Activated CD8-positive, alpha-beta T cell treated with anti-CD3 and anti-CD28 coated beads, Interleukin-2, amount 10 ng/mL, durations not matched to agents 7 days and 5 days (primary cell): ENCODE data around the gene SHPK. TPM values are rescaled to one million over a fixed set of nuclear protein-coding genes. Genes with fewer than 3 reads are reported as not detected.

Experiments
- ATAC-seq: fragments of 150-1000 bp; cut with Tn5 transposase; one replicate; pipeline ENCODE4 v1.10.0; 2021; ENCODE audit warnings: moderate library complexity
- CTCF ChIA-PET: fragments of 350-600 bp; sonication (Branson Sonifier 250); formaldehyde crosslinking; loops from one replicate; lab custom pipeline; 2021; ENCODE audit warnings: antibody characterized with exemption; lab: Charles Lee
- POLR2A ChIA-PET: fragments of 350-600 bp; sonication (Branson Sonifier 250); formaldehyde crosslinking; loops from one replicate; lab custom pipeline; 2021; ENCODE audit warnings: antibody characterized with exemption; lab: Charles Lee
- DNase-seq: peaks from one replicate; pipeline ENCODE4 v3.0.0-alpha.2; 2020
- H3K27ac Mint-ChIP-seq: one replicate; pipeline ENCODE4 v1.8.0; 2021; ENCODE audit warnings: mild to moderate bottlenecking, mixed read lengths
- H3K27me3 Mint-ChIP-seq: one replicate; pipeline ENCODE4 v1.8.0; 2021; ENCODE audit warnings: low read depth, mixed read lengths
- H3K36me3 Mint-ChIP-seq: one replicate; pipeline ENCODE4 v1.8.0; 2021; ENCODE audit warnings: low read depth, mixed read lengths
- H3K4me1 Mint-ChIP-seq: one replicate; pipeline ENCODE4 v1.8.0; 2021; ENCODE audit warnings: low read depth, mixed read lengths
- H3K4me3 Mint-ChIP-seq: one replicate; pipeline ENCODE4 v1.8.0; 2021; ENCODE audit warnings: mild to moderate bottlenecking, mixed read lengths
- H3K9me3 Mint-ChIP-seq: one replicate; pipeline ENCODE4 v1.8.0; 2022; ENCODE audit warnings: mixed read lengths; ENCODE audit not compliant: insufficient read depth
- total RNA-seq, 2 experiments: library from RNA; stranded (reverse); gene quantifications; one replicate each; pipeline ENCODE4 v1.2.3, GENCODE V29; 2021

Gene SHPK
- total RNA-seq, 2 experiments from 2014 or later = 12.0 to 12.5 TPM

DNA sequence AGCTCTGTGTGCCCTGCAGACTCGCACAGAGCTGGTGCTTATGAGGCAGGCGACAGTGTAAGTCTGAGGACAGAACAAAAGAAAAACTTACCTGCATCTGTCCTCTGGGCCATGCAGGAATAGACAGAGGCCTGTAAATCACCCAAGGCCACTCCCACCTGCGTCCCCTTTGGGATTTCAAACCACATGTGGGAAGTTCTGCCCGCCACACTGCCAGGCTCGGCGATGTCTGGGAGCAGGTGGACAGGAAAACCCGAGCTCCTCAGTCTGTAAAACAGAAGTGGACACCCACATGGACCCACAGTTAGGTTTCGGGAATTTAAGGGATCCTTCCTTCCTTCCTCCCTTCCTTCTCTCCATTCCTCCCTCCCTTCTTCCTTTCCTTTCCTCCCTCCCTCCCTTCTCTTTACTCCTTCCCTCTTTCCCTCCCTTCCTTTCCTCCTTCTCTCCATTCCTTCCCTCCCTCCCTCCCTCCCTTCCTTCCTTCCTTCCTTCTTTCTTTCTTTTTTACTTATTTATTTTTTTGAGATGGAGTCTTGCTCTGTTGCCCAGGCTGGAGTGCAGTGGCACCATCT is 14.8 kb downstream of the SHPK start:
- POLR2A ChIA-PET = no interaction called here
- no peaks in the 10 kb centered on the region for H3K4me1 Mint-ChIP-seq
- no peaks in the 10 kb centered on the region for H3K27me3 Mint-ChIP-seq
- CTCF ChIA-PET = interaction anchor here (2.1 kb wide), 1 partner anchor 19 kb away, joined by 7 read pairs; no protein-coding TSS in a partner anchor
- no peak for DNase-seq
- H3K36me3 Mint-ChIP-seq = peaks cover 44% of the 10 kb centered on the region
- ATAC-seq = no peak
- H3K27ac Mint-ChIP-seq = no peak overlapping the region
- peaks cover 7% of the 10 kb centered on the region for H3K9me3 Mint-ChIP-seq
- H3K4me3 Mint-ChIP-seq = no peak overlapping the region

DNA sequence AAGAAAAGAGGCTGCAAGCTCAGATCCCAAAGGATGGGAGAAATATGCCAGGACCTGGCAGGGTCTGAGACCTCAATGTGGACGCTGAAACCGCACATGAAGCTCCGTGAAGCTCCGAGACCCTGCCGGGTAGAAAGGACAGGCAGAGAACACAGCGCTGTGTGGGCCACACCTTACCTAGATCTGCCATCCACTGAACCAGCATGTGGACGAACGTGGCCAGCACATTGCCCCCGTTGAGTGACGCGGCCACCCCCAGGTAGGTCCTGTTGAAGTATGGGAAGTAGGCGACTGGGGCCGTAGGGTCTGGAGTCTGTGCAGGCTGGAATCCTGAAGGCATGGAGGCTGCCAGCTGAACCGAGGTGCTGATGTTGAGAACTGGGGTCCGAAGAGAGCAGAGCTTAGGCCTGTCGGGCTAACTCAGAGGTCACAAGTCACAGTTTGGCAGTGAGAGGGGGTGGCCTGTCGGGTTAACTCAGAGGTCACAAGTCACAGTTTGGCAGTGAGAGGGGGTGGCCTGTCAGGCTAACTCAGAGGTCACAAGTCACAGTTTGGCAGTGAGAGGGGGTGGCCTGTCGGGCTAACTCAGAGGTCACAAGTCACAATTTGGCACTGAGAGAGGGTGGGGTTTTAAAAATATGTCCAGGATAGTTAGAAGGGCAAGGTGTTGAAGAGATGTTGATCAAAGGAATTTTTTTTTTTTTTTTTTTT is 20.7 kb downstream of the SHPK start:
- no peaks in the 10 kb centered on the region for H3K27me3 Mint-ChIP-seq
- DNase-seq (no peak), ATAC-seq (no peak)
- peaks cover 7% of the 10 kb centered on the region for H3K9me3 Mint-ChIP-seq
- H3K36me3 Mint-ChIP-seq = peaks cover 48% of the 10 kb centered on the region
- H3K4me3 Mint-ChIP-seq = no peak overlapping the region
- no peaks in the 10 kb centered on the region for H3K4me1 Mint-ChIP-seq
- H3K27ac Mint-ChIP-seq = no peak overlapping the region
- POLR2A ChIA-PET = no interaction called here
- CTCF ChIA-PET = no interaction called here

DNA sequence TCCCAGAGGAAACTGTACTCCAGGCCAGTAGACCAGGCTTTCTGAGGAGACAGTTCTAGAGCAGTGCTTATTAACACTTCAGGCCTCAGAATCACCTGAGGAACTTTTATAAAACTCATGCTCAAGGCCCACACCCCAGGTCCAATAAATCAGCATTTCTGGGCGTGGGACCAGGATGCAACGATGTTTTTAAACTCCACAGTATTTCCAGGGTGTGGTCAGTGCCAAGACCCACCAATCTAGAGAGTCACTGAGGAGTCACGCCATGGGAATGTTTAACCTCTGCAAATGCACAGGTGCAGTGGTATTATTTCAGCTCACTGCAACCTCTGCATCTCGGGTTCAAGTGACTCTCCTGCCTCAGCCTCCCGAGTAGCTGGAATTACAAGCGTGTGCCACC is 22.9 kb downstream of the SHPK start:
- H3K27ac Mint-ChIP-seq = no peak overlapping the region
- POLR2A ChIA-PET = no interaction called here

DNA sequence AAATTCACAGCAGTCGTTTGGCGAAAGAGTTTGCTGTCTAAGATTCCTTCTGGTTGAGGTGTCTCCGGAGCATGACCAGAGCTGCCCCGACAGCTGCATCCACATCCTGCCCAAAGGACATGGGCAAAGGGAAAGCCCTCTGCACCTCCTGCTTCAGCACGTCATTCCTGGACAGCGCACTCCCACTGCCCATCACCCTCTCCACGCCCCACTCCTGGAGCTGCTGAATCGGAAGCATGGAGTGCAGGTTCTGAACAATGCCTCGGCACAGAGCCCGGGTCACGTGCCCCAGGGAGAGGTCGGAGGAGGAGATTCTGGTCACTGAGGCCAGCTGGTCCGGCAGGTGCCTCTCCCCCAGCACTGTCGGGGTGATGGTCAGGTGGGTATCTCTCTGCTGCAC is 25.5 kb downstream of the SHPK start:
- DNase-seq (no peak), ATAC-seq (no peak)
- H3K27me3 Mint-ChIP-seq = no peaks in the 10 kb centered on the region
- no peaks in the 10 kb centered on the region for H3K9me3 Mint-ChIP-seq
- CTCF ChIA-PET = no interaction called here
- no peaks in the 10 kb centered on the region for H3K4me1 Mint-ChIP-seq
- H3K36me3 Mint-ChIP-seq = peaks cover 24% of the 10 kb centered on the region
- H3K4me3 Mint-ChIP-seq = no peak overlapping the region
- POLR2A ChIA-PET = no interaction called here
- H3K27ac Mint-ChIP-seq = no peak overlapping the region

More for the DNA sequence above, 22.9 kb downstream of the SHPK start:
- Mint-ChIP-seq H3K27me3 (no peaks in the 10 kb centered on the region), H3K4me3 (no peak overlapping the region), H3K9me3 (peaks cover 7% of the 10 kb centered on the region), H3K4me1 (no peaks in the 10 kb centered on the region), H3K36me3 (peaks cover 45% of the 10 kb centered on the region)
- CTCF ChIA-PET = interaction anchor here (0.6 kb wide), 1 partner anchor 119 kb away, joined by 3 read pairs; no protein-coding TSS in a partner anchor
- DNase-seq (no peak), ATAC-seq (no peak)

DNA sequence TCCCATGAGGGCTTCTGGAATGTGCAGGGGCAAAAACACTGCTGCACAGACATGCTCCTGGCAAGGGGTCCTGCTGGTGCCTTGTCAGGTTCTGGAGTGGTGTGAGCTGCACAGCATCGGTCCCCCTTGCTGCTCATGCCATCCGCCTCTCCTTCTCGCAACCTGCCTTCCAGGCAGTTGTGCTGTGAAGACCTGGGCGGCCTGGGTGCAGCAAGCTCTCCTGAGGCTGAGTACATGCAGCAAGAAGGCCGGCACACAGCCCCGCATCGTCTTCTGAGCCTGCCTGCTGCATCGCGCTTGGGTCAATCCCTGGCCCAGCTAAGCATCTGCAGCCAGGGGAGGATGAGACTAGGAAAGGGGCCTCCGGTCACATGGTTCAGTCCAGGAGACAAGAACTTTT is 26.4 kb downstream of the SHPK start:
- H3K9me3 Mint-ChIP-seq = no peaks in the 10 kb centered on the region
- H3K27me3 Mint-ChIP-seq = no peaks in the 10 kb centered on the region
- no peak for DNase-seq
- peaks cover 16% of the 10 kb centered on the region for H3K36me3 Mint-ChIP-seq
- H3K4me3 Mint-ChIP-seq = no peak overlapping the region
- CTCF ChIA-PET = no interaction called here
- no peak overlapping the region for H3K27ac Mint-ChIP-seq
- no peaks in the 10 kb centered on the region for H3K4me1 Mint-ChIP-seq
- no peak for ATAC-seq
- POLR2A ChIA-PET = no interaction called here

DNA sequence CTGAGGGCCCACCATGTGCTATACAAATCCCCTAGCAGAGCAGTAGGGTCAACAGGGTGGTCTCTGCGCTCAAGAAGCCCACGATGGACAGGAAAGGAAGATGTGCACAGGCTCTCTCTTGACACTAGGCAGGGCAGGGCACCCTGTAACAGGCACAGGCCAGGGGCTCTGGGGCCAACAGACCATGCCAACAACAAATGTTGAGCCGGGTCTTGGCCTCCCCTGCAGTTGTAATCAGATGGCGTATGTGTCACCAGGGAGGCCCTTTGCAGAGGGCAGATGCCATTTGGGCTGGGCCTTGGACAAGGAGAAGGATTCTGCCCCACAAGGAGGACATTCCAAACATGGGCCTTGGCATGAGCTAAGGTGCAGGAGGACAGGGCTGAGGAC is 32.2 kb downstream of the SHPK start:
- no peaks in the 10 kb centered on the region for H3K27me3 Mint-ChIP-seq
- DNase-seq (no peak), ATAC-seq (no peak)
- H3K27ac Mint-ChIP-seq = no peak overlapping the region
- CTCF ChIA-PET = interaction anchor here (2.6 kb wide), 1 partner anchor 44 kb away, joined by 16 read pairs; no protein-coding TSS in a partner anchor
- H3K36me3 Mint-ChIP-seq = peaks cover 6% of the 10 kb centered on the region
- no peak overlapping the region for H3K4me3 Mint-ChIP-seq
- H3K9me3 Mint-ChIP-seq = no peaks in the 10 kb centered on the region
- H3K4me1 Mint-ChIP-seq = peaks cover 2% of the 10 kb centered on the region
- POLR2A ChIA-PET = no interaction called here

DNA sequence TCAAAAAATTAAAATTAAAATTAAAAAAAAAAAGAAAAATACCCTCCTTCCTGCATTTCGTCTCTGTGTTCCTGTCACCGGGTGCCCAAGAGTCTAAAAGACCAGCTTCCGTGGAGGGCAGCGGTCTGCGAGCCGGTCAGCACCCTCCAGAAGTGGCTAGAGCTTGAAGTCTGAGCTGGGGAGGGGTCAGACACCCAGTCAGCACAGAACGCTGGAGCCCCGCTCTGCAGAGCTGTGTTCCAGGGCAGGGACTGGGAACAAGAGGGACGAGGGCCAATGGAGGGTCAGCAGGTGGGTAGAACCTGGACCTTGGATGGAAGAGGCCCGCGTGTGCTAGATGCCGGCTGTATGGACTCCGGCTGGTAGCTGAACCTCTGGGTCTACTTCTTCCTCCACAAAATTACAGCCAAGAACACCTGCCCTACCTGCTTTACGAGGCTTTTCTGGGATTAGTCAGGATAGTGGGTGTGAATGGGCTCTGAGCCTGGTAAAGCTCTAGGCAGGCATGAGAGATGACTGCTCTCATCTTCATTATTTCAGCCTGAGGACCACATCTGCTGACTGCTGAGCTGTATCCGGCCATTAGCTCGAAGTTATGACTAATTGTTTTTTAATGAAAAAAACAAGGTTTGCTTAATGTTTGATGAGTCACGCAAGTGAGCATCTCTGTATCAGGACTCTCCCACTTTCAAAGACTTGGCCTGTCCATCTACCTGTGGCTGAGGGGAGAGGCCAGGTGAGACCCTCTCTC is 32.8 kb downstream of the SHPK start:
- CTCF ChIA-PET = interaction anchor here (0.7 to 2.6 kb wide), 10 partner anchors 12 to 555 kb away, joined by 3 to 16 read pairs (median 4); partner anchors contain the start of genes CTNS and SHPK
- Mint-ChIP-seq H3K27me3 (no peaks in the 10 kb centered on the region), H3K36me3 (peaks cover 2% of the 10 kb centered on the region), H3K4me1 (peaks cover 2% of the 10 kb centered on the region), H3K9me3 (no peaks in the 10 kb centered on the region), H3K4me3 (no peak overlapping the region), H3K27ac (no peak overlapping the region)
- POLR2A ChIA-PET = no interaction called here
- ATAC-seq (no peak), DNase-seq (no peak)

DNA sequence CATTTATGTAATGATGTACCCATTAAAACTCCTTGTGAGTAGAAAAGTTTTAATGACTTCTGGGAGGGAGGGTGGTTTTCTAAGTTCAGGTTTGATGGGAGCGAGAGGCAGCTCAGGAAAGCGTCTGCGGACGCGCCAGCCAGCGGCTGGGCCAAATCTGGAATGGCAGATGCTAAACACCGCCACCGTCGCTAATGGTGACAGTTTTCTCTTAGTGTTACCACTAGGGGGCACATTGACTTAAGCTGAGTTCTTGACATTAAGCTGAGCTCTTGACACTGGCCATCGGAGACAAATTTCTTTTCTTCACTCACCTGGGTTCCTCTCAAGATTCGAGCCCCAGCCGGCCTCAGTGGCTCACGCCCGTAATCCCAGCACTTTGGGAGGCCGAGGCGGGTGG is 33.6 kb downstream of the SHPK start:
- CTCF ChIA-PET = interaction anchor here (0.7 to 2.6 kb wide), 11 partner anchors 11 to 554 kb away, joined by 3 to 16 read pairs (median 4); no protein-coding TSS in a partner anchor
- H3K4me3 Mint-ChIP-seq = no peak overlapping the region
- ATAC-seq = peak; percentile 67
- no peaks in the 10 kb centered on the region for H3K9me3 Mint-ChIP-seq
- POLR2A ChIA-PET = interaction anchor here (0.7 kb wide), 1 partner anchor 152 kb away, joined by 3 read pairs; no protein-coding TSS in a partner anchor
- H3K27ac Mint-ChIP-seq = no peak overlapping the region
- H3K4me1 Mint-ChIP-seq = peaks cover 2% of the 10 kb centered on the region
- no peaks in the 10 kb centered on the region for H3K36me3 Mint-ChIP-seq
- DNase-seq = peak; percentile 34
- no peaks in the 10 kb centered on the region for H3K27me3 Mint-ChIP-seq

DNA sequence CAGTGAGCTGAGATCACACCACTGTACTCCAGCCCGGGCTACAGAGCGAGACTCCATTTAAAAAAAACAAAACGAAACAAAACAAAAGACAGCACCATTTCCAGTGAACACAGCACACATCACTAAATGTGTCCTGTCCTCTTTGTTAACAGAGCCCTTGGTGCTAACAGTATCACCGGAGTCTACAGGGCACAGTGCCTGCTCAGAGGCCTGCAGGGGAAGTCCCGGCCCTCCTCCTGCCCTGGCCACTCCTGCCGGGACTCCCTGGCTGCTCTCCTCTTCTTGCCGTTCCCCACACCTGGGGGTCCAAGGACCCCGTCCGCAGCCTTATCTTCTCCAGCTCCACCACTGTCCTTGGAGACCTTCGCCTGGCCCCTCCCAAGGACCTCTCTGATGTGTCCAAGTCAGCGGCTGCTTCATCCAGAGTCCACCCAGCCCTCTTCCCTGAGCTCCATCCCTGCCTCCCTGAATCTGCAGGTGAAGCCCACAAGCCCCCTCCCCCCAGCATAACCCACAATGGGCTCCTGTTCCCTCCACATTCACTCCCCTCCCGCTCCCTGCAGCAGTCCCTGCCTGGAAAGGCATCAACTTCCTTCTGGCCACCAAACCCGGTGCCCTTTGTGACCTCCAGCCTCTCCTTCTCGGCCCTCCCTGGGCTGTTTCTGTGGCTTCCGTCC is 35.4 kb downstream of the SHPK start:
- Mint-ChIP-seq H3K36me3 (no peaks in the 10 kb centered on the region), H3K9me3 (no peaks in the 10 kb centered on the region), H3K4me3 (no peak overlapping the region), H3K4me1 (peaks cover 2% of the 10 kb centered on the region), H3K27me3 (no peaks in the 10 kb centered on the region), H3K27ac (no peak overlapping the region)
- ChIA-PET CTCF (no interaction called here), POLR2A (no interaction called here)
- no peak for ATAC-seq
- DNase-seq = no peak

DNA sequence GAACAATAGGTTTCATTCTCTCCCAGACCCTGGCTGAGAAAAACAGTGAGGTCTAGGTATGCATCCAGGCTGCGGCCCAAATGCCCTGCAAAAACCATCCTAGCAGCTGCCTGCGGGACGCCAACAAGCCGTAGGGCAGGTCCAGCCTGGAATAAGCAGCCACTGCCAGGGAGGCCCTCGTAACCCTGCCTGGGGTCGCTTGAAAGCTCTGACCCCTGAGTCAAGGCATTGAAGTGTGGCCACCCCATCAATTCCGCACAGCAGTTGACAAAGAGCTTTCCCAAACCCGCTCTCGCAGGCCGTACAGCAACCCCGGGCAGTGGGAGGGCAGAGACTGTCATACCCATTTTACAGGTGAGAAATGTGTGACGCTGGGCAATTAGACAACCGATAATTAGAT is 38.0 kb downstream of the SHPK start:
- POLR2A ChIA-PET = no interaction called here

DNA sequence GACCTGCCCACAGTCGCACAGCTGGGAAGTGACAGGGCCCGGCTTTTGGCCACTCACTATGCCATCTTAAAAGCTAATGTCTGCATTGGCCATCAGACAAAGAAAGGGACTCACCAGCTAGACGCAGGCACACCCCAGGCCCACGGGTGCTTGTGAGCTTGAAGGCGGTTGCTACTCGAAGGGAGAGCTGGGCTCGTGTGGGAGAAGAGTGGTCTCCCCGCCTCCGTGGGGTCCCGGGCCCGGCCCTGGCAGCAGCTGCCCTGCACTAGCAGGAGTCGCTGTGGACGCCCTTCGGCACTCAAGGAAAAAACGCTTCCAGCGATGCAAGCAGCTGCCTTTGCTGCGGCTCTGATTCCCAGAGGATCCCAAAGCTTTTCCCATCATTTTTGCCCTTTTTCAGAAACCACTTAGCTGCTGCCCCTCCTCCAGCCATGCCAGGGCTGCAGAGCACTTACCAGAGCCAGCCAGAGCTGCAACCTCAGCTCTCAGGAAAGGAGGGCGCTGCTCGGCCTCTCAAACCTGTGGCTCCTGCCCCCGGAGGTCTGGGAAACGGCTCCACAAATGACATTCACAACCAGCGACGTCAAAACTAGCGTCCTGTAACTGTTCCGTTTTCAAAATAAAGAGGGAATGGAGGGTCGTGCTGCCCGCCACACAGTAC is 39.1 kb downstream of the SHPK start:
- Mint-ChIP-seq H3K27ac (no peak overlapping the region), H3K9me3 (no peaks in the 10 kb centered on the region), H3K36me3 (no peaks in the 10 kb centered on the region), H3K4me1 (no peaks in the 10 kb centered on the region), H3K4me3 (no peak overlapping the region), H3K27me3 (no peaks in the 10 kb centered on the region)
- ChIA-PET POLR2A (interaction anchor here (1.1 kb wide), 1 partner anchor 10 kb away, joined by 3 read pairs; no protein-coding TSS in a partner anchor), CTCF (no interaction called here)
- DNase-seq (no peak), ATAC-seq (no peak)

More for the DNA sequence above, 38.0 kb downstream of the SHPK start:
- H3K27ac Mint-ChIP-seq = no peak overlapping the region
- H3K4me1 Mint-ChIP-seq = peaks cover 2% of the 10 kb centered on the region
- H3K27me3 Mint-ChIP-seq = no peaks in the 10 kb centered on the region
- no peak overlapping the region for H3K4me3 Mint-ChIP-seq
- CTCF ChIA-PET = no interaction called here
- no peak for DNase-seq
- no peak for ATAC-seq
- no peaks in the 10 kb centered on the region for H3K36me3 Mint-ChIP-seq
- H3K9me3 Mint-ChIP-seq = no peaks in the 10 kb centered on the region
